Glomerular visceral epithelial cell (primary cell): ENCODE measurements around the gene CNPY2.
"Not testable (repeated sequence)": the region's sequence is repeated elsewhere in the genome, so short reads cannot be mapped to it uniquely, and the experiment has no call there.

Experiments
- DNase-seq: peaks from one replicate; pipeline ENCODE4 v3.0.0-alpha.2; 2016; ENCODE audit errors: extremely low spot score

CNPY2 gene

DNA sequence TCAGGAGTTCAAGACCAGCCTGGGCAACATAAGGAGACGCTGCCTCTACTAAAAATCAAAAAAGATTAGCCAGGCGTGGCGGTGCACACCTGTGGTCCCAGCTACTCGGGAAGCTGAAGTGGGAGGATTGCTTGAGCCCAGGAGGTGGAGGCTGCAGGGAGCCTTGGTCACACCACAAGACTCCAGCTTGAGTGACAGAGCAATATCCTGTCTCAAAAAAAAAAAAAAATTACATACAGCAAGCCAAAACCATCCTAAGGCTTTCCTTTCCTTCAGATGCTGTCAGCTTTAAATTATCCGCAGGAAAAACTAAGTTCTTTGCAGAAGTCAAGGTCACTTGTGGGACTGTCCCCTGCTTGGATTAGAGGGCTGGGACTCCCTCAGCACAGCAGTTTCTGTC lies 17.0 kb downstream of the CNPY2 start:
- DNase-seq: no peak

DNA sequence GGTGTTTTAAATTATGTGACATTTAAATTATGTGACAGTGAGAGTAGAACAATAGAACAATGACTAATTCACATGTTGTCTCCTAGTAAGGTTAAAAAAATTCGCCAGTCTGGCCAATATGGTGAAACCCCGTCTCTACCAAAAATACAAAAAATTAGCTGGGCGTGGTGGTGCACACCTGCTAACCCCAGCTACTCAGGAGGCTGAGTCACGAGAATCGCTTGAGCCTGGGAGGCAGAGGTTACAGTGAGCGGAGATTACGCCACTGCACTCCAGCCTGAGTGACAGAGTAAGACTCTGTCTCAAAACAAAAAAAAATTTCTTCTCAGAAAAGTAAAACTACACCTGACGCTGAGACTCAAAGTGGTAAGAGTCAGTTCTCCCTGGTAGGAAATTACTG lies 18.4 kb downstream of the CNPY2 start:
- no peak for DNase-seq

DNA sequence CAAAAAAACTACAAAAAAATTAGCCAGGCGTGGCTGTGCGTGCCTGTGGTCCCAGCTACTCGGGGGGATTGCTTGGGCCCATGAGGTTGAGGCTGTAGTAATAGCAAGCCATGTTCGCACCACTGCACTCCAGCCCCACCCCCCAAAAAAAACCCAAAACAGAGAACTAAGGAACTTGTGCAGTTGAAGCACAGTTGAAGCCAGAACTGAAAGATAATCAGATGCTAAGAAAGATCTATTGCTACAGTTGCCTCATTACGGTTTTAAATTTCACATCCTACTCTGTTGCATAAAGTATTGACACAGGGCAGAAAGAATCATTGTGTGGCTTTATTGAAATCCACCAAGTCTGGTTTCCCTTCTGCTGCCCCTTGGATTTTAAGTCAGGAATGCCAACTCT lies 19.5 kb downstream of the CNPY2 start:
- DNase-seq: no peak

DNA sequence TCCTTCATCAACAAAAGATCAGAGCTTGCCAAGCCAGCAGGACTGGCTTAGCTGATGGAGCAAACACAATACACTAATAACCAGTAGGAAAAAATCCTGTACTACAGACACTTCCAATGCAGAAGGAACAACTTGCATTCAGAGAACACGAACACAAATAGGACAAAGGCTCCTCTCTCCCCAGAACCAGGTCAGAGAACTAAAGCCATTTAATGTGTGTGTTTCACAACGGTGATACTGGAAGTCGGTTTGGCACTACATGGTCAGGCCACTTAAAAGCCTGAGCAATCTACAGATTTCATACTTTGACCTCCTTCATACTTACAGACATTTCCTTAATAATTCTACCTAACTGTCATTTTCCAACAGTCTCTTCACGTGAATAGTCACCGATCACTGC lies 22.0 kb downstream of the CNPY2 start:
- DNase-seq: no peak

DNA sequence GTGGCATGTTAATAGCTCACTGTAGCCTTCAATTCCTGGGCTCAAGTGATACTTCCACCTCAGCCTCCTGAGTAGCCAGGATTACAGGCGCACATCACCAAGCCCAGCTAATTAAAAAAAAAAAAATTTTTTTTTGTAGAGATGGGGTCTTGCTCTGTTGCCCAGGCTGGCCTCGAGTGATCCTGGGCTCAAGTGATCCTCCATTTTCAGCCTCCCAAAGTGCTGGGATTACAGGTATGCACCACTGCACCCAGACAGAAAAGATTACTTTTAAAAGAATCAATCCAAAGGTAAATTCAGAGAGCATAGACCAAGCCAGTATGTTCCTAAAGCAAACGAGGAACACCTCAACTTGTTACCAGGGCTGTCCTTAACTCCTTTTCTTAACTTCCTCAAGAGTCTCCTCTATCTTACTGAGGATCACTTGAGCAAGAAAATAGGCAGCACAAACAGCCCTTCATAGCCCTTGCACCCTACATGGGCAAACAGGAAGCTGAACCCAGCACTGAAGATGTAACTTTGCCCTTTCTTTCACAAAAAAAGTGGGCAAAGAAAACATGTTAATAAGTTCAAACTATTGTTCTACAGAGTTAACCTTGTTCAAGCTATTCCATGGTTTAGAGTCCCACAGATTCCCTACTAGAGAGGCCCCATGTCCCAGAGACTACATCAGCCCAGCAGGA lies 26.9 kb downstream of the CNPY2 start:
- no peak for DNase-seq

DNA sequence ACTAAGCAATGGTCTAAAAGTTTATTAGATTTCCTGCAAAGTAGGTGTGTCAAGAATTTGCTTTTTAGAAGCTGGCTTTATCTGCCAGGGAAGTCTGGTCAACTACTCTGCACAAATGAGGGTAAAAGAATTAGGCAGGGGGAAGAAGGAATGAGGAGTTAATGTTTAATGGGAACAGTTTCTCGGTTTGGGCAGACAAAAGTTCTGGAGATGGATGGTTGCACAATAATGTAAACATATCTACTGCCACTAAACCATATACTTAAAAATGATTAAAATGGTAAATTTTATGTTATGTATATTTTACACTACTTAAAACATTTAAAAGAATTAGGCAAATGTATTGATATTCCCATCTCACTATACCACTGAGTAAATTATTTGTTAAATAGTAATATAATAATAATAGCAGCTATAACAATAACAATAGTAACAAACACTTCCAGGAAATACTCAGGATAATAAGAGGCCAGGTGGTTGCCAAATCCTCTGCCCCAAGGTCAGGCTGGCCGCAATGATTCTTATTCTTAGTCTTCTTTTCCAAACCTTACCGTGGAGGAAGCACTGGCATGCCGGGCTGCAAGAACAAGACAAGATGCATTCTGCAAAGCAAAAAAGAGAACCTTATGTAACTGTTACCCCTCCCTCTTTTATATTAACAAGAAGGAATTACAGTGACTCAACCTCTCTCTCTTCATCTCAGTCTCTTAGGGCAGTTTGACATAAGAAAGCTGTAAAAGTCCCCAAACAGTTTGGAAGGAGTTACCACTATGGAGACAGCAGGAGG lies 29.6 kb downstream of the CNPY2 start:
- DNase-seq: no peak

DNA sequence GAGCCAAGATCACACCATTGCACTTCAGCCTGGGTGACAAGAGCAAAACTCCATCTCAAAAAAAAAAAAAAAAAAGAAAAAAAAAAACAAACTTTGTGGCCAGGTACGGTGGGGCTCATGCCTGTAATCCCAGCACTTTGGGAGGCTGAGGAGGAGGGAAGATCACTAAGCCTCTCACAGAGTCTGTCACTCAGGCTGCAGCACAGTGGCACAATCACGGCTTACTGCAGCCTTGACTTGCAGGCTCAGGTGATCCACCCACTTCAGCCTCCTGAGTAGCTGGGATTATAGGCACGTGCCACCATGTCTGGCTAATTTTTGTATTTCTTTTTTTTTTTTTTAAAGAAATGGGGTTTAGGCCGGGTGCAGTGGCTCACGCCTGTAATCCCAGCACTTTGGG lies 31.5 kb downstream of the CNPY2 start:
- DNase-seq: not testable (repeated sequence)

DNA sequence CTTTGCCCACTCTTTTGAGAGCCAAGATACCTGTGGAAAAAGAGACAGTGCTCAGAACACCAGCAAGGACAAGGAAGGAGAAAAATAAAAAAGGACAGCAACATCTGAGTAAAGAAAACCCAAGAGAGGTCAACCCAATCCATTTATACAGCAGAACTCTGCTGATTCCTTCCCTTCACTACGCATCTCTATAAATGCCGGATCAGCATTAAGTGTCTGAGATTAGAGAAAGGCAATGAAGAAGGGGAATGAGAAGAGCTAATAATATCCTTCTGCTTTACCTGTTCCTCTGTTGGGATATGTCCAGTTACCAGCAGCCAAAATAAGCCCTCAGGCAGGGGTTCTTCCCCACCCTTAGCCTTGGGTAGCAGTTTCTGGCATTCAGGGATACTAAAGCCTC lies 33.2 kb downstream of the CNPY2 start:
- no peak for DNase-seq

DNA sequence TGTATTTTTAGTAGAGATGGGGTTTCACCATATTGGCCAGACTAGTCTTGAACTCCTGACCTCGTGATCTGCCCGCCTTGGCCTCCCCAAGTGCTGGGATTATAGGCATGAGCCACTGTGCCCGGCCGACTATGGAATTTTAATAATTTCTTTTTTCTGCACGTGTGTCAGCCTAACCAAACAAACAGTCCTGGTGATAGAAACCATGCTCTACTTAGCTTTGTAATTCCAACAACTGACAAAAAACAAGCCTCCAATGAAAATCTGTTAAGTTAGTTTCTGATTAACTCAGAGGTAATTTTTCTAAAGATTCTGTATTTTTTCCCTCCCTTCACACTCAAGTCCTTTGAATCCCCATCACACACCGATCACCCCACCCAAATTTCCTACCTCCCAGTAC lies 33.8 kb downstream of the CNPY2 start:
- DNase-seq: no peak

DNA sequence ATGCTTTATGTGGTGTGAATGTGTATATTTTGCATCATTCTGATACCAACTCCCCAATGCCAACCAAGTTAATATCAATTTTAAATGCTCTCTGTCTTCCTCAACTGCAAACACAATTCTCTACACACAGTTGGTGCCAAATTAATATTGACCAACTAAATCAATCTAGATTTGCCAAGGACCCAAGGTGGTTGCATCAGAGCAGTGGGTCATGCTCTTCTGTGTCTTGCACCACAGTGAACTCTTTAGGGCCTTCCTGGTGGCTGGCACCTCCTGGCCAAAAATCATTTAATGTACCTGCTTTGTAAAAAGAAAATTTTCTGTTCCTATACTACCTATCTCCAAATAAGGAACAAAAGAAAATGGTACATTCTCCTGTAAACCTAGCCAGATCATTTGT lies 34.9 kb downstream of the CNPY2 start:
- no peak for DNase-seq

DNA sequence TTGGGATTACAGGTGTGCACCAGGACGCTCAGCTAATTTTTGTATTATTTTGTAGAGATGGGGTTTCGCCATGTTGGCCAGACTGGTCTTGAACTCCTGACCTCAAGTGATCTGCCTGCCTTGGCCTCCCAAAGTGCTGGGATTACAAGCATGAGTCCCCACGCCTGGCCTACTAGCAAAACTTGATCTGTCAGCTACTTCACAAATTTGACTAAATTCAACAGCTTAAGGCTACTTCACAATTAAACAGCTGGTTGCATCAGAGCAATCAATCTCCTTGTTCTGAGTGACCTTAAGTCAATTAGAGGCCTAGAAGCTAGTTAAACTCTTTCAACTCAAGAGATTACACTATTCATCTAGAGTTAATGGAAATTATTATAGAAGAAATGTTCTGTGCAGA lies 36.9 kb downstream of the CNPY2 start:
- no peak for DNase-seq

DNA sequence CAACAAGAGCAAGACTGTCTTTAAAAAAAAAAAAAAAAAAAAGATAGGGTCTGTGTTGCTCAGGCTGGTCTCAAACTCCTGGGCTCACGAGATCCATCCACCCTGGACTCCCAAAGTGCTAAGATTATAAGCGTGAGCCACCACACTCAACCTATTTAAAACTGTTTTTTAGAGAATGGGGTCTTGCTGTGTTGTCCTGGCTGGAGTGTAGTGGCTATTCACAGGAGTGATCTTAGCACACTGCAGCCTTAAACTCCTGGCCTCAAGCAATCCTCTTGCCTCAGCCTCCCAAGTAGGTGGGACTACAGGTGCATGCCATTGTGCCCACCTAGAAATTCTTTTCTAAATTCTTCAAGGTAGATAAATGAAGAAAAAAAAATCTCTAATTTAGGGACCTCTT lies 41.5 kb downstream of the CNPY2 start:
- no peak for DNase-seq

DNA sequence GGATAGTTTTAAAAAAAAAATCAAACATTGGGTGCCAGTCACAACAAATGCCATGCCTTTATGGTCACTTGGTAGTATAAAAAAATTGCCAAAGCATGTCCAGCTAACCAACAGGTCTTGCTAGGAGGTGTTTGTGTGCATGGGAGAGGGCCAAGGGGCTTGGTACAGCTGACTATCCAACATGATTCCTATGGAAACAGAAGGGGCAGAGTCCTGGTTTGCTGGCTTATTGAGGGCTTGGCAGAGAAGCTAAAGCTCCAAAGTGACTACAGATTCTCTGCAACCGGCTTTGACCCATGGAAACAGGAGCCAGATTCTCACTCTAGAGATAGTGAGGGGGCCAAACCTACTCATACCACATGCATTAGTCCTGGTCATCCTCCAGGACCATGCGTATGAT lies 43.3 kb downstream of the CNPY2 start:
- not testable (repeated sequence) for DNase-seq

DNA sequence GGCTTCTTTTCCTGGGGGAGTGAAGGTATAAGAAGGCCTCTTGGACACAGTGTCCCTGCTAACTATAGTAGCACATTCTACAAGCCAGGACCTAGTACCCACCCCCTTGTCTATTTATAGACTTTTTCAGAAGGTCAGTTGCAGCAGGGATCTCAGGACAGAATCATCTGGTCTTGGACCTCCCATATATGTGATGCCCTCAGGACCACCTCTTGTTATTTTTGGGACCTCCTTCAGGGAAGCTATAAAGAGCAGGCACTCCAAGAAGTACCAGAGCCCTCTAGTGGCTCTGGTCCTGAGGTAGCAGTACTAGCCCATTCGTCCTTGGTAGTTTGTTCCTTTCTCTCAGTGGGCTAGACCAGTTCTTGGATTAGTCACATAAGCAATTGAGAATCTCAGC lies 44.8 kb downstream of the CNPY2 start:
- peak; percentile 25 for DNase-seq

DNA sequence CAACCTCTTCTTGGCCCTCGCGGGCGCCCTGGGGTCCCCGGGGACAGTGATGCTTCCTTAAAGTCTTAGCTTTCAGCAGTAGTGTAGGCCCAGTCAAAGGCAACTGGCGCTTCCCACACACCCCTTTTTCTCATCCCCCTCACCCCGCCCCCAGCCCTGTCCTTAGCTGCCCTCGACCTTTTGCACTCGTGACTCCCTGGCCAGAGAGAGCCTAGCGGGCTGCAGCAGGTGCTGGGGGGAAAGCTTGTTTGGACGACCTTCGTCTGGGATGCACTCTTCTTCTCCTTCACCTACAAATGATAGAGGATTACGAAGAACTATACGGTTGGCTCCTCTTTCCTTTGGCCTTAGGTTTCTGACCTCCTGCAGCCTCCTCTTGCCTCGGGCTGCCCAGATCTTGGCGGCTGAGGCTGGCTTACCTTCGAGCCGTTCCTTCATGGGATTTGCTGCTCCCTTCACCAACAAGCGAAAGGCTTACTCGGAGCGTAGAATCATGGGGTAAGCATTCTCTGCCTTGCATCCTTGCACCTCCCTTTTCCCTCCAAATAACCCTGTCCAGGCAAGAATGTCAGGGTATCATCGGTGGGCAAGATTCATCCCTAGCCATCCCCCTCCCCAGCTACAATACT lies 48.2 kb downstream of the CNPY2 start:
- no peak for DNase-seq

DNA sequence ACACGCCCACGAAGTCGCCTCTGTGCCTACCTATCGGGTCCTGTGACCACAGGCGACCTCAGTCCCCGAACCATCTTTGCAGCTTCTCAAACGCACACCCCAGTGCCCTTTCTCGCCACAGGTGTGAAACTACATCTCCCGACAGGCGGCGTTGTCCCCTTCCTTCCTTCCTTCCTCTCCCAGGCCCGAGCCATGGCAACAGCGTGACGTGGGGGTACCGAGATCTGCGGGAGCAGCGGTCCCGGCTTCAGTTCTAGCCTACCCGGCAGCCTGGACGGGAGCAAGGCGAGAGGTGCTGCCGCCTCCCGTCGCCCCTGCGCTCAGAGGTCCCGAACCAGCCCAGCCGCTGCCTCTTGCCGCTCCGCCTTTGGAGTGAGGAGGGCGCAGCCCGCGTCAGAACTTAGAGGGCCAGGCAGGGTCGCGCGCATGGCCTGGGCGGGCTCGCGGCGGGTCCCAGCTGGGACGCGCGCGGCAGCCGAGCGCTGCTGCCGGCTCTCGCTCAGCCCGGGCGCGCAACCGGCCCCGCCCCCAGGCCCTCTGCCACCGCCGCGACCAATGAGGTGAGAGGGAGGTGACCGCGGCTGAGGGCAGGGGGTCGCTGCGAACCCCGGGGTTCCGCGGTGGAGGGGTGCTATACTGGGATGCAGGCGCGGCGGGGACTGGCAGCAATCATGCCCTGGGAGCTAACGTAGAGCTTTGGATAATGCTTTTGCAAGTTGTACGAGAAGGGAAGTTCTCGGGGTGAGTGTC lies 48.9 kb downstream of the CNPY2 start, which contains the start of gene COQ10A:
Gene COQ10A (plus strand): TSS at position 250 of the 750 bp plus-strand sequence. CDS start 177 bp downstream, at position 427.
- peak; percentile 85 for DNase-seq

DNA sequence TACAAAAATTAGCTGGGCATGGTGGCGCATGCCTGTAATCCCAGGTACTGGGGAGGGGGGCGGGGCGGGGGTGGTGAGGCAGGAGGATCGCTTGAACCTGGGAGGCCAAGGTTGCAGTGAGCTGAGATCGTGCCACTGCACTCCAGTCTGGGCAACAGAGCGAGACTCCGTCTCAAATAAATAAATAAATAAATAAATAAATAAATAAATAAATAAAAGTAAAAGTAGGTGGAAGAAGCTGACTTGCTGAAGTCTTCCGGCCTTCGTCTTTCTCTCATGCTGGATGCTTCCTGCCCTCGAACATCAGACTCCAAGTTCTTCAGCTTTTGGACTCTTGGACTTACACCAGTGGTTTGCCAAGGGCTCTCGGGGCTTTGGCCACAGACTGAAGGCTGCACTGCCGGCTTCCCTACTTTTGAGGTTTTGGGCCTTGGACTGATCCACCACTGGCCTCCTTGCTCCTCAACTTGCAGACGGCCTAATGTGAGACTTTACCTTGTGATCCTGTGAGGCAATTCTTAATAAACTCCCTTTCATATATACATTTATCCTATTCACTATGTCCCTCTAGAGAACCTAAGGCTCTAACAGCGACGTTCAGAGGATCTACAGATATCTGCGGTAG lies 49.6 kb downstream of the CNPY2 start:
- DNase-seq: not testable (repeated sequence)

DNA sequence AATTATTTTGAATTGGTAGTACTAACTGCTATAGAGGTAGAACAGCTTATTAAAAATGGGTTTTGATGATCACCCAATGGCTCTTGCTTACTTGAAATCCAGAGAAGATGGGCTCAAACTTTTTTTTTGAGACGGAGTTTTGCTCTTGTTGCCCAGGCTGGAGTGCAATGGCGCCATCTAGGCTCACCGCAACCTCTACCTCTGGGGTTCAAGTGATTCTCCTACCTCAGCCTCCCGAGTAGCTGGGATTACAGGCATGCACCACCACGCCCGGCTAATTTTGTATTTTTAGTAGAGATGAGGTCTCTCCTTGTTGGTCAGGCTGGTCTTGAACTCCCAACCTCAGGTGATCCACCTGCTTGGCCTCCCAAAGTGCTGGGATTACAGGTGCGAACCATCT lies 52.8 kb downstream of the CNPY2 start:
- not testable (repeated sequence) for DNase-seq

DNA sequence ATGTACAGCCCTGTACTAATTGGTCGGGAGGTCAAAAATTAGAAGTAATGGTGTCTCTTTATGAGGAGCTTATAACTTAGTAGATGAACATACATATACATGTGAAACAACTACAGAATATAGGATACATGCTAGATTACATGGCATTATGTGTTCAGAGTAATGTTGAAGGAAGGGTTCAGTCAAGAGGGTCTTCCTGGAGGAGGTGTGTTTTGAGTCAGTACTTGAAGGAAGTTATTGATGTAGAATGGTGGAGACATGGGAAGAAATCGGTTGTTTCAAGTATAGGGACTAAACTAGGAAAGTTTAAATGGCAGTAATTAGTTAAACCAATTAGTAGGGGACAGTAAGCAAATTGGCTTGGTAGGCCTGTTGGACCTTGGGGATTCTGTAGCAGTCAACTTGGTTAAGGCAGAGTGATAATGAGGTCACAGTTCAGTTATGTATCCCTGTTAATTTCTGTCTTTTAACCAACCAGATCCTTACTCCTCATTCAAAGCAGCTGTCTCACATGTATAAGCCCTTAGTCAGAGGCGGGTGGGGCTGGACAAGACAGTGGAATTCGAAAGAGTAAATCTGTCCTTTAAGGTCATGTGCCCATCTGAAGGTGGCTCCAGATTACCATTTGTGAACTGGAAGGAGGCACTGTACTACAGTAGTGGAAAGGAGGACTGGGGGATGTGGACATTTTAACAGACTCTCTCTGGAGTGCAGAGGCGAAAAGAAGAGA lies 54.1 kb downstream of the CNPY2 start:
- peak; percentile 85 for DNase-seq

DNA sequence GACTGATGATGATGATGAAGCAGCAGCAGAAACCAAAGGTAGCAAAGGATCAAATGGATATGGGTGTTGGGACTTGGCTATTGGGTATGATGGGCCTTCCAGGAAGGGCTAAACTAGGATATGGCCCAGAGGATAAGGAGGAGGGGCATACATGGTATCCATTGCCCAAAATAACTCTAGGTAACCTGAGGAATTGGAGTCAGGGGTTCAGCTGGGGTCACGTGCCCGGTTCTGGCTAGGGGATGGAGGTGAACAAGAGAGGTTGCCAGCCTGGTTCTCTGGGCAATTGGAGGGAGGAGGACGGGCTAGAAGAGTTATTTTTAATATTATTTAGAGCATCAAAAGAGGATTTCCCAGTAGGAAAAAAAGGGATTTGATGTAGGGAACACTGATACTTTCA lies 54.9 kb downstream of the CNPY2 start:
- DNase-seq: no peak

DNA sequence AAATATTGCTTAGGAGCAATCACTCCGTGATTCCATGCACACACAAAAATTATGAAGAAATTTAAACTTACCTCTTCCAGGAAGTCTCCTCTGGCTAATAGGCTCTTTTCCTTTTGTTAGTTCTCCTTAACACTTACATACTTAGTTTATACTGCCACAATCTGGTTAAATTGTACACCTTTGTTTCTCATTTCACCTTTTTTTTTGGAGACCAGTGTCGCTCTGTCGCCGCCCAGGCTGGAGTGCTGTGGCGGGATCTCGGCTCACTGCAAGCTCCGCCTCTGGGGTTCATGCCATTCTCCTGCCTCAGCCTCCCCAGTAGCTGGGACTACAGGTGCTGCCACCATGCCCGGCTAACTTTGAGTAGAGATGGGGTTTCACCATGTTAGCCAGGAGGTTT lies 55.4 kb downstream of the CNPY2 start:
- DNase-seq: no peak
